Stimulated activated CD8-positive, alpha-beta memory T cell treated with anti-CD3 and anti-CD28 coated beads, Interleukin-15, amount 100 ng/mL, for 1 hour (primary cell): ENCODE data around the gene ACADVL.
"Not testable (repeated sequence)": the region's sequence is repeated elsewhere in the genome, so short reads cannot be mapped to it uniquely, and the experiment has no call there.

Experiments
- DNase-seq: peaks from one replicate; pipeline ENCODE4 v3.0.0-alpha.2; 2020; ENCODE audit warnings: low read depth

The ACADVL gene

DNA sequence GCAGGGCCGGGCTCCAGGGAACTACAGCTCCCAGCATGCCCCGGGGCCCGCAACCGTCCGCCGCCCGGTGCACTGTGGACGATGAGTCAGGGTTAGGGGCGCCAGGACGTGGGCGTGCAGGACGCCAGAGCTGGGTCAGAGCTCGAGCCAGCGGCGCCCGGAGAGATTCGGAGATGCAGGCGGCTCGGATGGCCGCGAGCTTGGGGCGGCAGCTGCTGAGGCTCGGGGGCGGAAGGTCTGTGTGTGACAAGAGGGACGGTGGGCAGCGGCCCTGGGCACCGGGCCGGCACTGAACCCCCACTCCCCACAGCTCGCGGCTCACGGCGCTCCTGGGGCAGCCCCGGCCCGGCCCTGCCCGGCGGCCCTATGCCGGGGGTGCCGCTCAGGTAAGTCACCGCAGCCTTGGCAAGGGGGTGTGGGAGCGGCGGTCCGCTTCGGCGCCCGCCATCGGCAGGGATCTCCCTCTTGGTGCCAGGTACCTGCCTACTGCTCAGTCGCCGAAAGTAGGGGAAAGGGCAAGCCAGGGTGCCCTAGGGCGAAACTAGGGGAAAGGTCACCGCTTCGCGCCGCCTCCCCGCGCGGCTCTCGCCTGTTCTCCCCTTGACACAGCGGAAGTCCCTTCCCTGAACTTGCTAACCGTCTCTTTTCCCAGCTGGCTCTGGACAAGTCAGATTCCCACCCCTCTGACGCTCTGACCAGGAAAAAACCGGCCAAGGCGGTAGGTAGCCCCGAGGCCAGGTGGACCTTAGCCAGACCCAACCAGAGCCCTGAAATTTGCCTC lies at the start of gene ACADVL, which contains the start of gene DLG4:
TSS of gene ACADVL (plus strand) at position 127 of the 781 bp plus-strand sequence. CDS start at position 174, 47 bp downstream.
TSS of gene DLG4 (minus strand) at position 25 of the 781 bp plus-strand sequence.
- DNase-seq: peak; percentile 63

DNA sequence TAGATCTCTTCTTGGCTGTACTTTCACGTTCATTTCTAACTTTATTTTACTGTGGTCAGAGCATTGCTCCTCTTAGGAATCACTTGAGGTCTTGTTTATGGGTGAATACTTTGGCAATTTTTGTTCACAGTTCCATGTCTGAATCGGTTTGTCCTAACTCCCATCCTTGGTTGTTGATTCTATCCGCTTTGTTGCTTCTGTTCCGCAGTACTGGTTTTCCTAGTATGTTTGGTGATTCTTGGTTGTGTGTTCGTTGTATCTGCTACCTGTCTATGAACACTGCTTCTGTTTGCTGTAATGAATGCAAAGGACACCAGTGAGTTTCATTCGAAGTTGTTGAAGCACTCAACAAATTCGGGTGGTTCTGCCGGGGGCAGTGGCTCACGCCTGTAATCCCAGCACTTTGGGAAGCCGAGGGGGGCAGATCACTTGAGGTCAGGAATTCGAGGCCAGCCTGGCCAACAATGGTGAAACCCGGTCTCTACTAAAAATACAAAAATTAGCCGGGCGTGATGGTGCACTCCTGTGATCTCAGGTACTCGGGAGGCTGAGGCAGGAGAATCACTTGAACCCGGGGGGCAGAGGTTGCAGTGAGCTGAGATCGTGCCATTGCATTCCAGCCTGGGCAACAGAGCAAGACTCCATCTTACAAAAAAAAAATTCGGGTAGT lies 47.1 kb upstream of the ACADVL start:
- DNase-seq: not testable (repeated sequence)

DNA sequence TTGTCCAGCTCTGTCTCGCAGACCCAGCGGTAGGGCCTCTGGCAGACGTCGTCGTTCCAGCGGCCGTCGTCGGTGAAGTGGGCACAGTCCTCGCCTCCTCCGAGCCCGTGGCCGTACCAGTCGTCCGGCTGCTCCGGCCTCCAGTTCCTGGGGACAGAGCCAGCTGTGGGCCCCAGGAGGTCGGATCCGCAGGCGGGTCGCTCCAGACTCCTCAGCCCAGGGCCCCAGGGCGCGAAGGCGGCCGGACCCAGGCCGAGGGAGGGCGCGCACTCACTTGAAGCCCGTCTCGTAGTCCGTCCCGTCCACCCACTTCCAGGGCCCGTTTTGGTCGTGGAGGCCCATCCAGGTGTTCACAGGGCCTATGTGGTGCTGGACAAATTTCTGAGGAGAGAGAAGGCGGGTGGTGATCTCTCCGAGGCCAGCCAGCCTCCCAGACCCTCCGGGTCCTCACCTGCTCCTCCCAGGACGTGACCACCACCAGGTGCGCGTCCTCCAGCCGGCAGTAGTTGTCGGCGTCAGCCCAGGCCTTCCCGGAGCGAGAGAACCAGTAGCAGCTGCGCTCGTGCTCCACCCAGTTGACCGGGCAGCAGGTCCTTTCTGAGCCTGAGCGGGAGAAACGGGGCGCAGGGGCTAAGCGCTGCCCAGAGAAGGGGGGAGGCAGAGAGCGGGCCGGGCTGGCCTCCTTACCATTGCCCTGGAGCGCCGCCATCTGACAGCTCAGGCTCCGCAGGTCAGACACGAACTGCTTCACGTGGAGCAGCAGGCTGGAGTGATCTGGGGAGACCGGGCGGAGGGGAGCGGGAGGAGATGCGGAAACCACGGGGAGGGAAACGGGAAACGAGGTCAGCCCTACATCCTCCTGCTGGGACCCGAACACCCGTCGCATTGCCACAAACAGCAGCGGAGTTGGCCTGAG lies 45.8 kb upstream of the ACADVL start:
- DNase-seq: peak; percentile 6

DNA sequence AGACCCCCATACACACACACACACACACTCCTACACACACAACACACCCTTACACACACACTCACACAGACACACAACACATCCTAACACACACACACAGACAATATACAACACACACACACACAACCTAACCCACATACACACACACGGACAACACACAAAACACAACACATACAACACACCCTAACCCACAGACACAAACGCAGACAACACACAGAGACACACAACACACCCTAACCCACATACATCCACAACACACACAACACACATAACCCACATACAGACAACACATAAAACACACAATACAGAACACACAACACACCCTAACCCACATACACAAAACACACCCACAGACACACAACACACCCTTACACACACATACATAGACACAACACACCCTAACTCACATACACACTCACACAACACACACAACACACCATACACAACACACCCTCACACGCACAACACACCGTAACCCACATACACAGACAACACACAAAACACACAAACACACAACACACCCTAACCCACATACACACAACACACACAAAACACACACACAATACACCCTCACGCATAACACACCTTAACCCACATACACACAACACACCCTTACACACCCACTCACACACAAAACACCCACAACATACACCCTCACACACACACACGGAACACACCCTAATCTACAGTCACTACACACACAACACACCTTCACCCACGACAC lies 45.0 kb upstream of the ACADVL start:
- DNase-seq: no peak

DNA sequence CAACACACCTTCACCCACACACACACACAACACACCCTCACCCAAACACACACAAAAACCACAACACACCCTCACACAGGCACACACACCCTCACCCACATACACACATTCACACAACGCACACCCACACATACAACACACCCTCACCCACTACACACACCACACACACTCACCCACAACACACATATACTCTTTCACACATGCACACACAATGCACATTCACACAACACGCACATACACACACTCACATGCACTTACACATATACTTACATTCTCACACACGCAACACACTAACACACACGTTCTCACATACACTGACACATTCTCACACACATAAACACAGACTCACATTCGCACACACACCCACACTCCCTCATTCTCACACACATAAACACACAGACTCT lies 44.4 kb upstream of the ACADVL start:
- DNase-seq: no peak

DNA sequence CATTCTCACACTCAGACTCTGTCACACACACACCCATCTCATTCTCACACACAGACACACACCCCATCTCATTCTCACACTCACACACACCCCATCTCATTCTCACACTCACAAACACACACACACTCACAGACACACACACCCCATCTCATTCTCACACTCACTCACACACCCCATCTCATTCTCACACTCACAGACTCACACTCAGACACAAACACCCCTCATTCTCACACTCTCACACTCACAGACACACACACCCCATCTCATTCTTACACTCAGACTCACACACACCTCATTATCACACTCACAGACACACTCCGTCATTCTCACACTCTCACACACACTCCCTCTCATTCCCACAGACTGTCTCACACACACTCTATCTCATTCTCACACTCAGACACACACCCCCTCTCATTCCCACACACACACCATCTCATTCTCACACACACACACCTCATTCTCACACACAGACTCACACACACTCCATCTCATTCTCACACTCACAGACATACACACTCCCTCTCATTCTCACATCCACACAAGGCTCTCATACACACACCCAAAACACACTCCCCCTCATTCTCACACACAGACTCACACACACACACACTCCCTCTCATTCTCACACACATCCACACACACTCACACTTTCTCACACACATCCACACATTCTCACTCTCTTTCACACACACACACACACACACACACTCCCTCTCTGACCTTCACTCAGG lies 43.5 kb upstream of the ACADVL start:
- no peak for DNase-seq

DNA sequence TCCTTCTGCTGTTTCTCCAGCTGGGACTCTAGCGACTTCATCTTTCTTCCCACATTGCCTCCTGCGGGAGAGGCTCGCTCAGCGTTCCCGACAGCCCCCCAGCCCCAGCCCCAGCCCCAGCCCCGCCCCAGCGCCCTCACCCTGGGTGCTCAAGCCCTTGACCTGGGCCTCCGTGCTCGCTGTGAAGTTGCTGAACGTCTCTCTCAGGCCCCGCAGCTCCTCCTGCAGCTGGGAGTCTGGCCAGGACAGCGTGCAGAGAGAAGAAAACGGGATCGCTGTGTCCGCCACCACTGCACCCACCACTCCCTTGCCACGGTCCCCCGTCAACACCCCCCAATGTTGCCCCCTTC lies 42.9 kb upstream of the ACADVL start:
- no peak for DNase-seq

DNA sequence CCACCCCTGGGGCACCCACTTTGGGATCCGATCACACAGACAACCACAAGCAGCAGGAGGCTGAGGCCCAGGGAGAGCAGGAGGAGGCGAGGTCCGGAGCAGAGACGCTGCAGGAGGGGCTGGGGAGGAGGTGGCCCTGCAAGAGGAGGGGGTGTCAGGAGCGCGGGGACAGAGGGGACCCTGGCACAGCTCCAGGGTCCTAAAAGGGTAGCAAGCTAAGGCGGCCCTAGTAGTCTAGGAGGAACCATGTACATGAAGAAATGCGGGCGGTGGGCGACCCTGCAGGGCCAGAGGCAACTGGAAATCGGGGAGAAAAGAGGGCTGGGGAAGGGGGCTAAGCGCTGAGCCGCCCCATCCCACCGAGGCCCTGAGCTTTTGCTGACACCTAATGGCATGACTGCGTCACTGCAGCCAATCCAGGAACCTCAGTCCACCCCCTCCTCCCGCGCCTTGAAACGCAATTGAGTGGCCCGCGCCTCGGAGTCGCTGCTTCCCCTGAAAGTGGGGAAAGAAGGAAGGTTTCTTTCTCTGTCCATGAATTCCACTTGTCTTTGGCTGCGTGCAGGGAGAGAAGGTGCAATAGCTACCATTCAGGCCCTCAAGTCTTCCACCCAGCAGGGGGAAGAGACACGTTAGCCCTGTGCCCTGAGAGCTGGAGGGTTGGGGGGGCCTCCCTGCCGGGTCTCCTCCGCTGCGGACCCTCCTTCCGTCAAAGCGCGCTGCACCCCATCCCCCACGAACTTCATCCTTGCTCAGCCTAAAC lies 42.4 kb upstream of the ACADVL start:
- peak; percentile 43 for DNase-seq

DNA sequence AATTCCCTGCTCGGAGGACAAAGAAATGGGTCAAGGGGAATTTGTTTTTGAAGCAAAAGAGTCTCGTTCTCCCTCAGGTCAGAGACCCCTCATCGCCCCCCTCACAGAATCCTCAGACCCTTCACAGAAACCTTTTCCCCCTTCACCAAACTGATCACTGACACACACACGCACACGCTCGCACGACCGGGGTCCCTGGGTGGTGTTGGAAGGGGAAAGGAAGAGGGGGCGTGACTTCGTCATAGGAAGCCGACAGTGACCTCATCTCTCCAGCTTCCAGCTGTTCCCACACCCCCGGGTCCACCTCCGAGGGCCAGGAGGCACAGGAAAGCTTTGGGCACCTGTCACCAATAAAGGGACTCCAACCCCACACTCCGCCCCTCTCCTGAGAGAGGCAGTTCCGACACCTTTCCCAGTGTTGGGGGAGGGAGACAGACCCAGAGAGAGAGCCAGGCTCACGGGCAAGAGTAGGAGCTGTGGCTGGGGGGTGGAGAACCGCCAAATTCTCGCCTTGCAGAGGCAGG lies 41.7 kb upstream of the ACADVL start:
- DNase-seq: no peak

DNA sequence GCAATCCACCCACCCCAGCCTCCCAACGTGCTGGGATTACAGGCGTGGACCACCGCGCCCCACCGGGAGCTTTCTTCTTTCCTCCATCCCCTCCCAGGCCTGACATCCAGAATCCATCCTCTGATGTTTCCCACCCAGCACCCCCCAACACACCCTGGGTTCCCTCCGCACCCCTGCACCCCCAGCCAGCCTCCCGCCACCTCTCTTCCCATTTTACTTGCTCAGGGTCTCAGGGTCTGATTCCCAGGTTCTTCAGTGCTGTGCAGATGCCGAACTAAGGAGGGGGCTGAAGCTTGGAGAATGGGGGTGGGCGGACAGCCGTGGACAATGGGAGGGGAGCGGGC lies 40.8 kb upstream of the ACADVL start:
- DNase-seq: no peak

DNA sequence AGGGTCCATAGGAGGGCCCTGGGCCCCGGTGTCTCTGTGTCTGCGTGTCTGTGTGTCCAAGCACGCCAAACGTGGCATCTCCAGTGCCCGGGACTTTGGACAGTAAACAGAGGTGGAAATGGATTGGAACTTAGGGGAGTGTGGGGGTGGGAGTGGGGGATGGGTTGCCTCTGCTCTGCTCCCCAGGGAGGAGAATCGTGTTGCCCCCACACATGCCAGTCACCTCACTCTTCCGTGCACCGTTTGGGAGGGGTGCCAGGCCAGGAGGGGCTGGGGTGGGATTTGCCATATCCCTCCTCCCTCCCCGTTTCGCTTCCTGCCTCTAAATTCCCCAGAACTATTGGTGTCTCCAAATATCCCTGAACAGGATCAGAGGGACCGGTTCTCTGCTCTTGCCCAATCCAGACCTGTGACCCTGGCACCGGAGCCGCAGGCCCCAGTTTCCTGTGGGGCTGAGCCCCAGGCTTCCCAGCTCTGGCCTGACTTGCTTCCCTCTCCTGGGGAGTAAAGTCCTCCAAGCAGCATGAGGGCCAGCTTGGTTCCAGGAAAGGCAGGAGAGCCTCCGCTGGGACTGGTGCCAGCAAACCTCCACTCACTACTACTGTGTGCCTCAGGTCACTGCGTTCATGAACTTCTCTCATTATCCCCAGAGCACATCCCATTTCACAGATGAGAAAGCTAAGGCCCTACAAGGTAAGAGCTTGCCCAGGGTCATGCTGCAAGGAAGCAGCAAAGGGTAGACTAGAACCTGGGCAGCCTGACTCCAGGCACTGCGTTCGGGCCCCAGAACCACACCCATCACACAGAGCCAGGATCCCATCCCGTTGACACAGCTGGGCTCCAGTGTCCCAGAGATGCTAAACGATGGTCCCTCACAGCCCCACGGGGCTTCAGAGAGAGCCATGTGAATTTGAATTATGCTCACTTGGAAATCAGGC lies 40.2 kb upstream of the ACADVL start, which contains the start of gene ASGR1:
TSS of gene ASGR1 (minus strand) at position 54 of the 938 bp plus-strand sequence. CDS start 807 bp downstream, outside the sequence.
- no peak for DNase-seq

DNA sequence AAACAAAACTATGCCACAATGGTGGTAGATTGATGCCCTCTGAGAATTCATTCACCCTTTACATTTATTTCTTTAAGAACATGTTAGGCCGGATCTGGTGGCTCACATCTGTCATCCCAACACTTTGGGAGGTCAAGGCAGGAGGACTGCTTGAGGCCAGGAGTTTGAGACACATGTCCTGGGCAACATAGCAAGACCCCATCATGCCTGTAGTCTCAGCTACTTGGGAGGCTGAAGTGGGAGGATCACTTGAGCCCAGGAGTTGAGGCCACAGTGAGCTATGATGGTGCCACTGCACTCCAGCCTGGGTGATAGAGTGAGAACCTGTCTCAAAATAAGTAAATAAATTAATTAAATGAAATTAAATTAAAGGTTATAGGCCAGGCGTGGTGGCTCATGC lies 37.6 kb upstream of the ACADVL start:
- not testable (repeated sequence) for DNase-seq

DNA sequence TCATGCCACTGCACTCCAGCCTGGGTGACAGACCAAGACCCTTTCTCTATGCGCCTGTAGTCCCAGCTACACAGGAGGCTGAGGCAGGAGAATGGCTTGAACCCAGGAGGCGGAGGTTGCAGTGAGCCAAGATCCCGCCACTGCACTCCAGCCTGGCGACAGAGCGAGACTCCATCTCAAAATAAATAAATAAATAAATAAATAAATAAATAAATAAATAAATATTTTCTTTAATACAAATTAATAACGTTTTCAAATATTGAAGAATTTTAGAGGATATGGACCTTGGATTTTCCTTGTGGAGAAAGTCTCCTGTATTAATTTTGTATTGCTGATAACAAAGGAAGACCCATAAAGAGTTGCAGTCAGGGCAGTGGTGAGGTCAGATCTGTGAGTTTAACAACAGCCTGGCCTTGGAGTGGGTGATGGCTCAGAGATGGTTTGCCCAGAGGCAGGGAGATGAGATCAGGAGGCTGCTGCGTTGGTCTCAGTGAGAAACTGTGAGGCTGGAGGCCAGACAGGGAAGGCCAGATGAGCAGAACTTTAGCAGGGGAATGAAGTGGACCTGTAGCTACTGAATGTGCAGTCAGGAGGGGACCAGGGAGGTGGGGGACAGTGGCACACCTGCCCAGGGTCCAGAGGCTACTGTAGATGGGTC lies 36.2 kb upstream of the ACADVL start:
- DNase-seq: no peak

DNA sequence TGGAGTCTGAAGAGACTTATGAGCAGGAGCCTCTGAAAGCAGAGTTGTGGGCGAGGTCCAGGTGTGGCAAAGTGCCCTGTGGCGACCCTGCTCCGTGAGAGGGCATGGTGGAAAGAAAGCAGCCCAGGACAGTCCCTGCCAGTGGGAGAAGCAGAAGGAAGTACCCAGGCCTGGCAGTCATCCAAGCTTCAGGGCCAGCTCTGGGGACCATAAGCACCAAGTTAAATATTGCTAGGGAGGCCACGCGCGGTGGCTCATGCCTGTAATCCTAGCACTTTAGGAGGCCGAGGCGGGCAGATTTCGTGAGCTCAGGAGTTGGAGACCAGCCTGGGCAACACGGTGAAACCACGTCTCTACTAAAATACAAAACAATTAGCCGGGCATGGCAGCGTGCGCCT lies 35.6 kb upstream of the ACADVL start:
- DNase-seq: no peak

DNA sequence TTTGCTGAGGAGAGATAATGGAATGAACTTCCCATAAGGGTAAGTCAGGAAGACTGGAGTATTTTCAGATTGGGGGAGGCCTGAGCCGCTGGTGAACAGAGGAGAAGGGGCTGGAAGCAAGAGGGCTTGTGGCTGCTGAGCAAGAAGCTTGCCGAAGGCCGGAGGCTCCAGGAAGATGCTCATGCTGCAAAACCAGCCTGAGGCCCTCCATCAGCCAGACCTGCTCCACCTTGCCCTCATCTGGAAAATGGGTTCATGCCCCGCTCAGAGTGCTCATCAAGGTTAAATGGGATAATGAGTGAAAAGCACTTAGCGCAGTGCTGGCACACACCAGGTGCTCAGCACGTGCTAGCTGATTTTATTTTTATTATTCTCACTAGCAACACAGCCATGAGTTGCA lies 35.1 kb upstream of the ACADVL start:
- no peak for DNase-seq

DNA sequence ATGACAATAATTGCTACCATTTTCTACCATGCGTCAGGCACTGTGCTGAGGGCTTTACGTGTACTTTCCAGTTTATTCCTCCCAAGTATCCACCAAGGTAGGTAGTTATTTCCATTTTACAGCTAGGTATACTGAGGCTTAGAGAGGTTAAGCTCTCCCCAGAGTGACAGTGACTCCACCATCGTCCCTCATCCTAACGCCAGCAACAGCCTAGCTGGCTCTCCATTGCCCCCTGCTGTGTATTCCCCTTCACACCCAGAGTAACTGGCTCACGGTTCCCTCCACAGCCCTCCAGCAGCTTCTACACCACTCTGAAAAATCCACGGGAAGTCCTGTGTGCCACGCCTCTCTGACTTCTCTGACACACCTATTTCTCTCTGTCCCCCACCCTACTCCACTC lies 33.5 kb upstream of the ACADVL start:
- DNase-seq: no peak

DNA sequence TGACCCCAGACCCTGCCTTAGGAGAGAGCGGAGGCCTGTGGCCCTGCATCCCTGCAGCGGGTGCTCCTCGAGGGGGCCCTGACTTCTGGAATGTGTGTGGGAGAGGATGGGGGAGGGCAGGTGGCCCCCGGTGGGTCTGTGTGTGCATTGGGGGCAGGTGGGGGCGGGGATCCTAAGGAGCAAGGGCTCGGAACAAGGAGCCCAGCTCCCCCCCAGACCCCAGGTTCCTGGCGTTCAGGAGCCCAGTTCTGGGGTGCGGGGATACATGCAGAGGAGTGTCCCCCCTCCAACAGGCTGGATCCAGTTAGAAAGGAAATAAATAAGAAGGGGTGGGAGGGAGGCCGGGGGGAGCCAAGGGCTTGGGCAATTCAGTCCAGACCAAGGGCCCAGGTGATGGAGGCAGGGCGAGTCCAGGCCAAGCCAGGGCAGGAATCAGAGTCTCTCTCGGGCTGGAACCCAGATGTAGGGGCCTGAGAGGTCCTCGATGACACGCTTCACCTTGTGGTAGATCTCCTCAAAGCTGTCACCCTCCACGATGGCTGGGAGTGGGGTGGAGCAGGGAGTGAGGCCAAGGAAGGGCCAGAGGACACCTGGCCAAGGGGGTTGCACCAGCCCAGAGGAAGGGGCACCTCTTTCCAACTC lies 29.3 kb upstream of the ACADVL start:
- DNase-seq: no peak

DNA sequence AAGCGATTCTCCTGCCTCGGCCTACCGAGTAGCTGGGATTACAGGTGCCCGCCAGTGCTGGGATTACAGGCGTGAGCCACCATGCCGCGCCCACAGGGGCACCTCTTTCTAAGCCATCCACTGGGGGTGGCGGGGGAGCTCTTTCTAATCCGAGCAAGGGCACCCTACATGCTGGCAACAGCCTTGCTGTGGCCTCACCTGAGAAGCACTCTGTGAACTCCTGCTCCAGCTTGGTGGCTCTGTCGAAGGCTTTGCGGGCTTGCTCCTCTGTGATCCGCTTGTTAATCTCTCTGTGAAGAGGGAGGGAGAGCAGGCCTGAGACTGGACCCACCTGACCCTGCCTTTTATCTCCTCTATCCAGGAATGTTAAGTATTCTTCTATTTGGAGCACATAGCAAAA lies 28.7 kb upstream of the ACADVL start:
- no peak for DNase-seq
